Activated naive CD4-positive, alpha-beta T cell treated with anti-CD3 and anti-CD28 coated beads, Interleukin-2, amount 50 U/mL, for 72 hours (primary cell): ENCODE measurements around the gene EXOC6B. TPM values are rescaled to one million over a fixed set of nuclear protein-coding genes. Genes with fewer than 3 reads are reported as not detected.

Source experiments
- ATAC-seq, 2 donors: fragments of 150-1000 bp; cut with Tn5 transposase; 2 replicates each; pipeline ENCODE4 v1.10.0; 2021; ENCODE audit warnings: mild to moderate bottlenecking in 2 of 2, moderate library complexity in 2 of 2
- DNase-seq, 2 donors: peaks; one replicate each; pipeline ENCODE4 v3.0.0; 2021 to 2022; ENCODE audit warnings: low spot score in 2 of 2
- H3K27ac Mint-ChIP-seq, 2 donors: one replicate each; pipeline ENCODE4 v1.8.0; 2022; ENCODE audit warnings: mild to moderate bottlenecking in 2 of 2, mixed read lengths in 2 of 2
- H3K36me3 Mint-ChIP-seq, 2 donors: one replicate each; pipeline ENCODE4 v1.8.0; 2022; ENCODE audit warnings: mixed read lengths in 2 of 2
- H3K9me3 Mint-ChIP-seq, 2 donors: one replicate each; pipeline ENCODE4 v1.8.0; 2022; ENCODE audit warnings: mixed read lengths in 2 of 2
- total RNA-seq, 2 donors: library from RNA; stranded (reverse); gene quantifications; one replicate each; pipeline ENCODE4 v1.2.3, GENCODE V29; 2022

The EXOC6B gene
- total RNA-seq, 2 donors from 2014 or later, result 9.3 to 11.0 TPM

- Mint-ChIP-seq H3K27ac (no peak overlapping the region), H3K36me3 (peaks cover 7% of the 10 kb centered on the region in 2 donors), H3K9me3 (no peaks in the 10 kb centered on the region)
- no peak for ATAC-seq
- peak in 1 of 2 donors; percentile 45 for DNase-seq
Measured at GRCh38 chr2:72142570-72143440, 683.0 kb downstream of the EXOC6B start.

- H3K36me3 Mint-ChIP-seq, result peaks cover 6% of the 10 kb centered on the region in 2 donors
- DNase-seq, result no peak
- ATAC-seq, result no peak
- no peaks in the 10 kb centered on the region for H3K9me3 Mint-ChIP-seq
- H3K27ac Mint-ChIP-seq, result no peak overlapping the region
Measured at GRCh38 chr2:72141881-72142451, 683.9 kb downstream of the EXOC6B start.

GRCh38 chr2:72141032-72141645 is 684.7 kb downstream of the EXOC6B start:
- Mint-ChIP-seq H3K27ac (no peak overlapping the region), H3K9me3 (no peaks in the 10 kb centered on the region), H3K36me3 (no peaks in the 10 kb centered on the region)
- DNase-seq (peak in 1 of 2 donors; percentile 43), ATAC-seq (no peak)

- DNase-seq (peak in 1 of 2 donors; percentile 37), ATAC-seq (no peak)
- no peaks in the 10 kb centered on the region for H3K36me3 Mint-ChIP-seq
- no peaks in the 10 kb centered on the region for H3K9me3 Mint-ChIP-seq
- no peak overlapping the region for H3K27ac Mint-ChIP-seq
Measured at GRCh38 chr2:72140621-72140960, 685.2 kb downstream of the EXOC6B start.

GRCh38 chr2:72139874-72140620 is 685.8 kb downstream of the EXOC6B start:
- Mint-ChIP-seq H3K36me3 (no peaks in the 10 kb centered on the region), H3K27ac (no peak overlapping the region), H3K9me3 (no peaks in the 10 kb centered on the region)
- ATAC-seq (no peak), DNase-seq (peak in 1 of 2 donors; percentile 40)

GRCh38 chr2:72139471-72139873 is 686.4 kb downstream of the EXOC6B start:
- no peak overlapping the region for H3K27ac Mint-ChIP-seq

GRCh38 chr2:72138921-72139381 is 686.9 kb downstream of the EXOC6B start:
- Mint-ChIP-seq H3K27ac (no peak overlapping the region), H3K9me3 (no peaks in the 10 kb centered on the region), H3K36me3 (no peaks in the 10 kb centered on the region)
- ATAC-seq (no peak), DNase-seq (peak in 1 of 2 donors; percentile 46)

More at GRCh38 chr2:72139471-72139873, 686.4 kb downstream of the EXOC6B start:
- no peak for ATAC-seq
- peak in 1 of 2 donors; percentile 37 for DNase-seq
- Mint-ChIP-seq H3K9me3 (no peaks in the 10 kb centered on the region), H3K36me3 (no peaks in the 10 kb centered on the region)

GRCh38 chr2:72138011-72138881 is 687.6 kb downstream of the EXOC6B start:
- Mint-ChIP-seq H3K9me3 (no peaks in the 10 kb centered on the region), H3K27ac (no peak overlapping the region), H3K36me3 (no peaks in the 10 kb centered on the region)
- ATAC-seq (no peak), DNase-seq (no peak)

GRCh38 chr2:72137498-72138010 is 688.3 kb downstream of the EXOC6B start:
- ATAC-seq (peak; percentile 73 to 88), DNase-seq (peak in 1 of 2 donors; percentile 88)
- Mint-ChIP-seq H3K36me3 (no peaks in the 10 kb centered on the region), H3K9me3 (no peaks in the 10 kb centered on the region), H3K27ac (peak overlapping the region in 1 of 2 donors; percentile 11)

- Mint-ChIP-seq H3K36me3 (no peaks in the 10 kb centered on the region), H3K27ac (peak overlapping the region in 1 of 2 donors; percentile 11), H3K9me3 (no peaks in the 10 kb centered on the region)
- DNase-seq, result no peak
- ATAC-seq, result peak in 1 of 2 donors; percentile 28
Measured at GRCh38 chr2:72136933-72137497, 688.8 kb downstream of the EXOC6B start.

GRCh38 chr2:72136331-72136730 is 689.5 kb downstream of the EXOC6B start:
- no peak for ATAC-seq
- H3K27ac Mint-ChIP-seq, result no peak overlapping the region
- H3K36me3 Mint-ChIP-seq, result no peaks in the 10 kb centered on the region
- no peaks in the 10 kb centered on the region for H3K9me3 Mint-ChIP-seq
- DNase-seq, result no peak

GRCh38 chr2:72135921-72136320 is 689.9 kb downstream of the EXOC6B start:
- no peak for ATAC-seq
- no peak for DNase-seq
- no peaks in the 10 kb centered on the region for H3K36me3 Mint-ChIP-seq
- H3K9me3 Mint-ChIP-seq, result no peaks in the 10 kb centered on the region
- no peak overlapping the region for H3K27ac Mint-ChIP-seq

- DNase-seq, result no peak
- ATAC-seq, result no peak
- Mint-ChIP-seq H3K9me3 (no peaks in the 10 kb centered on the region), H3K27ac (no peak overlapping the region), H3K36me3 (no peaks in the 10 kb centered on the region)
Measured at GRCh38 chr2:72134997-72135800, 690.6 kb downstream of the EXOC6B start.

GRCh38 chr2:72134408-72134996 is 691.3 kb downstream of the EXOC6B start:
- Mint-ChIP-seq H3K36me3 (no peaks in the 10 kb centered on the region), H3K9me3 (no peaks in the 10 kb centered on the region), H3K27ac (no peak overlapping the region)
- DNase-seq, result no peak
- no peak for ATAC-seq
